GM10266 (cell line): ENCODE data around the gene CDC73.
A peak's percentile ranks its signal among the peaks of the same experiment; 100 is the strongest.

Experiments used
- DNase-seq: peaks from one replicate; pipeline ENCODE4 v3.0.0; 2012; ENCODE audit errors: extremely low spot score
- TF ChIP-seq, protein P1 (sequence below): IDR thresholded peaks from 2 replicates; pipeline ENCODE4 v1.5.1; 2012; ENCODE audit warnings: mild to moderate bottlenecking, low read depth; ENCODE audit not compliant: control insufficient read depth, insufficient read depth; ENCODE audit errors: missing control alignments

CDC73 gene

DNA sequence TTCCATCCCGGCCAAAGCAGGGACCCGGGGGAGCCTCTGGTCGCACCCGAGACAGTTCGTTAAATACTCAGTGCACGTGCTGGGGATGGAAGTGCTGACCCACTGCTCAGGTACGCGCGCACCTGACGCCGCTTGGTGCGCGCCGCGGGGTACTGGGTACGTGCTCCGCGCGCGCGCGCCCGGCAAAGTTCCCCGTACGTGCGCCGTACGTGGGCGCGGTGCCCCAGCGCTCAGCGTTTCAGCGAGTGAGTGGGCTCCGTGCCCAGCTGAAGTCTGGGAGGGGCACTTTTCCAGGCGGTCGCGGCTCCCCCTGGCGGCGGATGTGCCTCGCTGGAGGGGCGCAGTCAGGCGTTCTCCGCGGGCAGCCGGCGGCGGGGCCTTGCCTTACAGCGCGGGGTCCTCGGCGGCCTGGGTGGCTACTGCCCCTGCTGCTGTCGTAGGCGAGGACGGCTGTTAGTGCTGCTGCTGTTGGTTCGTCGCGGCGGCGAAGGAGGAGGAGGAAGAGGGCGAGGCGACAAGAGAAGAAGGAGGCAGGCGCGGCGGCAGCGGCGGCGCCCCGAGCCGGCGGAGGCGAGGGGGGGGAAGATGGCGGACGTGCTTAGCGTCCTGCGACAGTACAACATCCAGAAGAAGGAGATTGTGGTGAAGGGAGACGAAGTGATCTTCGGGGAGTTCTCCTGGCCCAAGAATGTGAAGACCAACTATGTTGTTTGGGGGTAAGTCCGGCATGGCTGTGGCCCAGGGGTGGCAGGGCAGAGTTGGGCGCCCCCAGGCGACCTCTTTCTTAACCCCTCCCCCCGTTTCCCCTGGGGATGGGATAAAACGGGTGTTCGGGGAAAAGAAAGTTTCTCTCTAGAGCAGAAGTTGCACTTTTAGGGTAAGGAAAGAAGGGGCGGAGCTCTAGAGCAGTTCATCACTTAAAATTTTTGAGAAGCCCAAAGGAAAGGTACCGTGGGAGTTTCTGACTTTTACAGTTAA is at the start of gene CDC73:
Gene CDC73 (plus strand): TSS at position 416 of the 978 bp plus-strand sequence. CDS start 170 bp downstream, at position 586.
- TF ChIP-seq, protein P1, sequence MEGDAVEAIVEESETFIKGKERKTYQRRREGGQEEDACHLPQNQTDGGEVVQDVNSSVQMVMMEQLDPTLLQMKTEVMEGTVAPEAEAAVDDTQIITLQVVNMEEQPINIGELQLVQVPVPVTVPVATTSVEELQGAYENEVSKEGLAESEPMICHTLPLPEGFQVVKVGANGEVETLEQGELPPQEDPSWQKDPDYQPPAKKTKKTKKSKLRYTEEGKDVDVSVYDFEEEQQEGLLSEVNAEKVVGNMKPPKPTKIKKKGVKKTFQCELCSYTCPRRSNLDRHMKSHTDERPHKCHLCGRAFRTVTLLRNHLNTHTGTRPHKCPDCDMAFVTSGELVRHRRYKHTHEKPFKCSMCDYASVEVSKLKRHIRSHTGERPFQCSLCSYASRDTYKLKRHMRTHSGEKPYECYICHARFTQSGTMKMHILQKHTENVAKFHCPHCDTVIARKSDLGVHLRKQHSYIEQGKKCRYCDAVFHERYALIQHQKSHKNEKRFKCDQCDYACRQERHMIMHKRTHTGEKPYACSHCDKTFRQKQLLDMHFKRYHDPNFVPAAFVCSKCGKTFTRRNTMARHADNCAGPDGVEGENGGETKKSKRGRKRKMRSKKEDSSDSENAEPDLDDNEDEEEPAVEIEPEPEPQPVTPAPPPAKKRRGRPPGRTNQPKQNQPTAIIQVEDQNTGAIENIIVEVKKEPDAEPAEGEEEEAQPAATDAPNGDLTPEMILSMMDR, result peak; percentile 96
- peak; percentile 94 for DNase-seq

DNA sequence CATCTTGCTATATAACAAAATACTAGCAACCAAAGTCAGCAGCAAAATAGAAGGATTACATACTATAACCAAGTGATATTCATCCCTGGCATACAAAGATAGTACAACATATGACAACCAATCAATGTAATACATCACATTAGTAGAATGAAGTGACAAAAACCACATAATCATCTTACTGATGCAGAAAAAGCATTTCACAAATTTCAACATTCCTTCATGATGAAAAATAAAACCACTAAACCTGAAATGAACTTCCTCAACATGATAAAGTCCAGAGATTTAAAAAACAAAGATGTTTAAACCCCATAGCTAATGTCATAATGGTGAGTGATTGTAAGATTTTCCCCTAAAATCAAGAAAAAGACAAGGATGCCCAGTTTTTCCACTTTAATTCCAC is 43.8 kb upstream of the CDC73 start:
- TF ChIP-seq, protein P1, result no peak
- no peak for DNase-seq

DNA sequence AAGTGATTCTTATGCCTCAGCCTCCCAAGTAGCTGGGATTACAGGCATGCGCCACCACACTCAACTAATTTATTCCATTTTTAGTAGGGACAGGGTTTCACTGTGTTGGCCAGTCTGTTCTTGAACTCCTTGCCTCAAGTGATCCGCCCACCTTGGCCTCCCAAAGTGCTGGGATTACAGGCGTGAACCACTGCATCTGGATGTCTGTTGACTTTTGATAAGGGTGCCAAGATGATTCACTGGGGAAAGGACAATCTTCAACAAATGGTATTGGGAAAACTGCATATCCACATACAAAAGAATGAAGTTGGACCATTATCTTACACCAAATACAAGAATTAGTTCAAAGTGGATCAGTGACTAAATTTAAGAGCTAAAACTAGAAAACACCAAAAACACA is 42.6 kb upstream of the CDC73 start:
- no peak for DNase-seq
- TF ChIP-seq, protein P1, result no peak

DNA sequence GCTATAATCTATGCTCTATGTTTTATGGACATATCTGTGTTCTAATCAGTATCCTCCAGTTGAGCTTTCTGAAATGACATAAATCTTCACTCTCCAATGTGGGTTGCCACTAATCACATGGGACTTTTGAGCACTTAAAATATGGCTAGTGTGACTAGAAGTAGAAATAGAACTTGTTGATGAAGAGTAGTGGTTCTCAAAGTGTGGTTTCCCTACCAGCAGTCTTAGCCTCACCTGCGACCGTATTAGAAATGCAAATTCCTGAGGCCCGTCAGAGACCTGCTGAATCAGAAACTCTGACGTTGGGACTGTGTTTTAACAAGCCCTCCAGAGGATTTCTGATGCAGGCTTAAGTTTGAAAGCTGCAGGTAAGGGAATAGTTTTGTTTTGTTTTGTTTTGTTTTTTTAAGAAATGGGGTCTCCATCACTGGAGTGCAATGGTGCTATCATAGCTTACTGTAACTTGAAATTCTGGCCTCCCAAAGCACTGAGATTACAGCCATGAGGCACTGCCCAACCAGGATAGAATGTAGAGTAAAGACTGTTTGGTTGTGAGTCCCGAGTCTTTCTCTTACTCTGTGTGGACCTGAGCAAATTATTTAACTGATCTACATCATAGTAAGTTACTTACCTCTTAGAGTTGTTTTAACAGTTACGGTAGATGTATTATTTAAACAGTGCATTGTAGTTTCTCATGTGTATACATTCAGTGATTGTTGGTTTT is 38.3 kb upstream of the CDC73 start:
- DNase-seq, result peak; percentile 26
- TF ChIP-seq, protein P1, result no peak

DNA sequence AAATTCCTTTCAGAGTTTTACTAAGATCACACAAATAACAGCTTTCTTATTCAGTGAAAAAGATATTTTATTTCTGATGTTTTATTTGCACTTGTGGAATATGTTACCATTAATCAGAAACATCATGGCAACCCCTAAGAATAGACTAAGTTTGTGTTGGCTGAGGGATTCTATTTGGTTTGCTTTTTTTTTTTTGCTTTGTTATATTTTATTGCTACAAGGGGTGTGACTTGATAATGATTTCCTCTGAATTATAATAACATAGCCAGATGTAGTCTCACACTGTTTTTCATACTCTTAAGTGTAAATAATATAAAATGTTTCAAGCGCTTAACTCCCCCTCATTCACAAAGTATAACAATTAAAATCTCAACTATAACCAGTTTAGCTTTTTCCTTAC is 36.6 kb upstream of the CDC73 start:
- DNase-seq, result no peak
- TF ChIP-seq, protein P1, result no peak

DNA sequence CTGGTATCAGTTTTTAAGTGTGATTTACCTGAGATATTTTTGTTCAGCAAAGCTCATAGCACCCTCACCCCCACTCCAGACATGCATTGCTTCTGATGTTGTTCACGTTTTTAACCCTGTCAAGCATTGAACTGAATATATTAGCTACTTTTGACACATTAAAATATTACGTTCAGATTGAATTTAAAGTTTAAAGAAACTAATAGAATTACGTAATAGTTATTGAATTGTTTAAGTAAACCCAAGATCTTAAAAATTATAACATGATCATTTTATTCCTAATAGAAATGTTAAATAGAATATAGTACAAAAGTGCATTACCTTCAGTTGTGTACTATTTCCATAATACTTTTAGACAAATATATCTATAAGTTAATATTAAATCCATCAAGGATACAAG is 35.5 kb upstream of the CDC73 start:
- TF ChIP-seq, protein P1, result no peak
- no peak for DNase-seq
